Adrenal gland (tissue), 5 donors: ENCODE measurements around the gene OOSP2.

Source experiments
- CTCF ChIP-seq, 6 experiments: fragments of 450-650 bp in 4 of 6; fragments of 200-600 bp in 2 of 6; sonication (generic) in 1 of 6; IDR thresholded peaks; 1 replicate in 5 of 6; 2 replicates in 1 of 6; pipeline versions ENCODE4 v1.5.1 to v1.8.0; 2016 to 2021; ENCODE audit warnings: antibody characterized with exemption in 6 of 6, mild to moderate bottlenecking in 2 of 6, moderate library complexity in 1 of 6
- POLR2A ChIP-seq, 2 donors: fragments of 450-650 bp; IDR thresholded peaks; one replicate each; pipeline ENCODE4 v1.6.1; 2017; ENCODE audit warnings: antibody characterized with exemption in 2 of 2, mild to moderate bottlenecking in 2 of 2, moderate library complexity in 1 of 2
- donor health status: DM: no; HTN: no; CAD: no.

- TF ChIP-seq CTCF (IDR thresholded peaks at IDR 0.05) (no peak), POLR2A (IDR thresholded peaks at IDR 0.05) (no peak)
These were observed 37.1 kb downstream of the OOSP2 start for GRCh38 chr11:60077216-60077817.
